Retinal pigment epithelial cell (primary cell): ENCODE results near the gene ATP11B.

Experiments used
- DNase-seq: peaks from one replicate; pipeline ENCODE4 v3.0.0-alpha.2; 2010; ENCODE audit warnings: low read depth
- H3K4me3 ChIP-seq: 2 replicates; pipeline ENCODE4 v1.5.1; 2011; ENCODE audit warnings: mild to moderate bottlenecking, low read length, control low read depth, moderate library complexity
- CTCF ChIP-seq: conservative IDR thresholded peaks from 2 replicates; pipeline ENCODE4 v1.5.1; 2011; ENCODE audit warnings: low read depth, low read length, control low read depth, inconsistent platforms

The ATP11B gene

DNA sequence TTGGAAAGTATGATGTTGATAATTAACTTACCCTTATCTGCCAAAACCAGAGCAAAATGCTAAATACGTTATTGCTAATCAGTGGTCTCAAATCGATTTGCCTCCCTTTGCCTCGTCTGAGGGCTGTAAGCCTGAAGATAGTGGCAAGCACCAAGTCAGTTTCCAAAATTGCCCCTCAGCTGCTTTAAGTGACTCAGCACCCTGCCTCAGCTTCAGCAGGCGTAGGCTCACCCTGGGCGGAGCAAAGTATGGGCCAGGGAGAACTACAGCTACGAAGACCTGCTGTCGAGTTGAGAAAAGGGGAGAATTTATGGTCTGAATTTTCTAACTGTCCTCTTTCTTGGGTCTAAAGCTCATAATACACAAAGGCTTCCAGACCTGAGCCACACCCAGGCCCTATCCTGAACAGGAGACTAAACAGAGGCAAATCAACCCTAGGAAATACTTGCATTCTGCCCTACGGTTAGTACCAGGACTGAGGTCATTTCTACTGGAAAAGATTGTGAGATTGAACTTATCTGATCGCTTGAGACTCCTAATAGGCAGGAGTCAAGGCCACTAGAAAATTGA, 127.3 kb downstream of the ATP11B start:
- H3K4me3 ChIP-seq, result no peak overlapping the region
- DNase-seq, result no peak
- TF ChIP-seq CTCF, result no peak

- no peak overlapping the region for H3K4me3 ChIP-seq
- DNase-seq, result no peak
- no peak for TF ChIP-seq CTCF
Observed at GRCh38 chr3:182921665-182922355, 128.5 kb downstream of the ATP11B start.

GRCh38 chr3:182925330-182925943, 132.1 kb downstream of the ATP11B start:
- no peak for TF ChIP-seq CTCF
- no peak for DNase-seq
- H3K4me3 ChIP-seq, result no peak overlapping the region

DNA sequence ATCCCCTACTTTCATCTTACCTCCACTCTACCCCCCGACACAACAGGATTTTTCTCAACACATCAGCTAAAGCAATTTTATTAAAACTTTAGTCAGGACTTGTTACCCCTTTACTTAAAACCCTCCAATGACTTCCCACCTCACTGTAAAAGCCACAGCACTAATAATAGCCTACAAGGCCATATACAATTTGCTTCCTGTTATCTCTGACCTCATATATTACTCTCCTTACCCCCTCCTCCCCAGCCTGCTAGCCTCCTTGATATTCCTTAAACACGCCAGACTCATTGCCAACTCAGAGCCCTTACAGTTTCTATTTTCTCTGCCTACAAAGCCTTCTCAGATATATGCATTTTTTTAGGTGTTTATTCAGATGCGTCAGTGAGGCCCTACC, 132.6 kb downstream of the ATP11B start:
- no peak for TF ChIP-seq CTCF
- no peak overlapping the region for H3K4me3 ChIP-seq
- DNase-seq, result no peak

DNA sequence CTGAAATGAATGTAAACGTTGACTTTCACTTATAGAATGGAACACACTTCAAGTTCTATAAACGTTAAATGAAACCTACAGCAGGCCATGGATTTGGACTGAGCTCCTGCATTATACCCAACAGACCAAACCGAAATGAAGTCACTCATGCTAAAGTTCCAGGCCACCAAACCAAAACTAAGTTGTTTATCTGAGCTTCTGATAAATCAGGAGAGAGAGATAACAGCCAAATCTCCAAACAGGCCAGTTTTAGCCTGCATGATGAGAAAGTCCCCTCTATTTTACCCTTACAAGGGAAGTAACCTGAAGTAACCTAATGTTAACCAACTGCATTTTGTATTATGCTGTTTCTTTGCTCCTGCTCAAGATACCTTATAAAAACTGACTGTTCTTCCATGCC, 142.5 kb downstream of the ATP11B start:
- no peak for TF ChIP-seq CTCF
- H3K4me3 ChIP-seq, result no peak overlapping the region
- DNase-seq, result no peak

DNA sequence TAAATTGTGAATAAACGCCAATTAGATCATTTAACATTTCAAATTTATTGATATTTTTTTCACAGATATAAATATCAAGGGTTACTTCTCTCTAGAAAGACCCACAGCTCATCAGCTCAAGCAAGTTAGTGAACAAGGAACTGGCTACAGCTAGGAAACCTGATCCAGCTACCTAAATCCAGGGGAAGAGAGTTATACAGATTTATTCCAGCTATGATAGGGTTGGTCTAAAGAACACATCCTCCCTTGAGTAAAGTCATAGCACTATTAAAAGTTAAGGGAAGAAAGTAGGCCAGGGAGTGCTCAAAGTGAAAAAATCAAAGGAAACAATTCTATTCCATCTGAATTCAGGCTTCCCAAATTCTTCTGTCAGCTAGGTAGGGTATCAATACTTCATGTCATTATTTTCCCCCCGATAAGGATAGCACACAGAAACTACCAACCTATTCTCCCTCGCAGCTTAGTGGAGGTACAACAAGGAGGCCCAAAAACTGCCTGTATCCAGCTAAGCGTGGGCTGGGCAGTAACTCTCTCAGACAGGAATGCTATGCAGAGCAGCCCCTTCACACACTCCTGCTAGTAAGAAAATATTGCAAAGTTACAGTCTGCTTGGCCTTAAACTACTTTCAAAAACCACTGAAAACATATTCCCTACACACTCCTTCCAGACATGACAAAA, 143.1 kb downstream of the ATP11B start:
- H3K4me3 ChIP-seq, result no peak overlapping the region
- DNase-seq, result no peak
- TF ChIP-seq CTCF, result no peak
